Measurements from ENCODE around the gene KRTAP3-3. TPM values are rescaled to one million over a fixed set of nuclear protein-coding genes. Genes with fewer than 3 reads are reported as not detected.

KRTAP3-3 gene
- total RNA-seq, 2 experiments from 2014 or later, result not detected

DNA sequence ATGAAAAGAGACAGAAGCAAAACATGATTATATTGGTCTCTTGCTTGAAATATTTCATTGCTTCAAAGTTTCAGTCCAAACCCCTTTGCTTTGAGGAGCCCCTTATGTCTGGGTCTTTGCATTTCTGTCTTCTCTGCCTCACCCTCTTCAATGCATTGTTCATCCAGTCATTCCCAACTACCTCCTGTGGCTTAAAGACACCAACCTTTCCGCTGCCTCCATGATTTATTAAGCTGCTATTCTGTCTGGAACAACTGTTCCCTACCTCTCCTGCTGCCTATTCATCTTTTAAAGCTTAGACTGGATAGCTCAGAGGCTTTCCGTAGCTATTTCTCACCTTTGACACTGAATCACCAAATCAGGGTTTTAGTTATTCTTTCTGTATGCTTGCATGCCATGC, 3.4 kb upstream of the KRTAP3-3 start:
- POLR2A ChIA-PET, result no interaction called here
- Mint-ChIP-seq H3K4me1 (no peaks in the 10 kb centered on the region), H3K27ac (no peak overlapping the region), H3K9me3 (no peaks in the 10 kb centered on the region), H3K4me3 (no peak overlapping the region), H3K36me3 (ENCODE audit: low read depth) (no peaks in the 10 kb centered on the region), H3K27me3 (peaks cover 48% of the 10 kb centered on the region)
- DNase-seq, result no peak
- CTCF ChIA-PET, result interaction anchor here (0.9 kb wide), 1 partner anchor 552 kb away, joined by 3 read pairs; no protein-coding TSS in a partner anchor

DNA sequence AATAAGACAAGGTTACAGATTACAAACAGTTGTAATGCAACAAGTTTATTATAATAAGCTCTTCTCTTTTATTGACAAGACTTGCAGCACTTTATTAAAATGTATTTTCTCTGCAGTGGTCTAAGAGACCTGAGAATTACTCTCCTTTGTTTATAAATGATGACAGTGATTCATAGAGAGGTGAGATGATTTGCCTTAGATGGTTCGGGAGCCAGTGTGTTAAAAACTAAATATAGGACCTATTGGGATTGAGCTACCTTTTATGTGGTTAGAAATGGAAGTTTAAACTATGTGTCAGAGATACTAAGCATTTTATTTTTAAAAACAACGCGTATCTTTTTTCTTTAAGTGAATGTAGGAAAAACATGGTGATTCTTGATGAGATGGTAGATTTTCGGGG, 2.9 kb upstream of the KRTAP3-3 start:
- Mint-ChIP-seq H3K4me3 (no peak overlapping the region), H3K4me1 (no peaks in the 10 kb centered on the region), H3K36me3 (ENCODE audit: low read depth) (no peaks in the 10 kb centered on the region), H3K27me3 (peaks cover 52% of the 10 kb centered on the region), H3K9me3 (no peaks in the 10 kb centered on the region), H3K27ac (no peak overlapping the region)
- ChIA-PET CTCF (interaction anchor here (0.9 kb wide), 1 partner anchor 552 kb away, joined by 3 read pairs; no protein-coding TSS in a partner anchor), POLR2A (no interaction called here)
- no peak for DNase-seq

DNA sequence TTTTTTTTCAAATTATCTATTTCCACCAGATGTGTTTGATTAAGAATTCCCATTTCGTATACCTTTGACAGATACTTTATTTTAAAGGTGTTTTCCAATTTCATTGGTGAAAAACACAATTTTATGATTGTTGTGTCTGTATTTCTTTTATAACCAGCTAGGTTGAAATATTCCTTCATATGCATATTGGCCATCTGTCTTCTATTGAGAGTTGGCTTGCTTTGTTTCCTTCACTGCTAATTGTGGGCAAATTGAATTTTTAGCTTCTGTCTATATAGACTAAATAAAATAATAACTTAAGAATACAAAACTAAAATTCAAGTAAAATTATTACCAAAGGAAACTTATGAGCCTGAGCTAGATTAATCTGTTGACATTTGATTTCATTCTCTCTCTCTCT, 1.2 kb upstream of the KRTAP3-3 start:
- H3K4me1 Mint-ChIP-seq, result no peaks in the 10 kb centered on the region
- no peaks in the 10 kb centered on the region for H3K9me3 Mint-ChIP-seq
- no peaks in the 10 kb centered on the region for H3K36me3 Mint-ChIP-seq (ENCODE audit: low read depth)
- no peak overlapping the region for H3K4me3 Mint-ChIP-seq
- peaks cover 54% of the 10 kb centered on the region for H3K27me3 Mint-ChIP-seq
- CTCF ChIA-PET, result interaction anchor here (0.6 kb wide), 1 partner anchor 685 kb away, joined by 5 read pairs; no protein-coding TSS in a partner anchor
- no peak overlapping the region for H3K27ac Mint-ChIP-seq
- POLR2A ChIA-PET, result no interaction called here
- DNase-seq, result no peak

DNA sequence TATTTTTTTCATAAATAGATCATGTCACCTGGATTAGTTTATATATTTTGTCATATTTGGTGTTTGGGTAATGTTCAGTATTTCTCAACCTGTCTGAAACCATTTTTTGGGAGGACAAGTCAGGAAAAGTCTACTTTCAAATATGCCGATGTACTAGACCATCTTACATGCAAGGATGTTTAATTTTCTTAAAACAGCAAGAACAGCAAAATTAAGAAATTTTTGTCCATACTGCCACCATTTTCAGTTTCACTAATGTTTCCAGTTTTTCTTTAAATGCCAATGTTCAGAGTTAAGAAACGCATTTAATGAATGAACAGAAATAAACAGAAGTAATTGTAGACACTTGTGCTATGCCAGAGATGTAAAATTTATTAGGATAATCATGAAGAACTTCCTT, 880 bp downstream of the KRTAP3-3 start:
- CTCF ChIA-PET, result no interaction called here
- Mint-ChIP-seq H3K4me1 (no peaks in the 10 kb centered on the region), H3K9me3 (no peaks in the 10 kb centered on the region), H3K36me3 (ENCODE audit: low read depth) (no peaks in the 10 kb centered on the region), H3K27me3 (peaks cover 52% of the 10 kb centered on the region), H3K4me3 (no peak overlapping the region), H3K27ac (no peak overlapping the region)
- DNase-seq, result no peak
- POLR2A ChIA-PET, result no interaction called here

DNA sequence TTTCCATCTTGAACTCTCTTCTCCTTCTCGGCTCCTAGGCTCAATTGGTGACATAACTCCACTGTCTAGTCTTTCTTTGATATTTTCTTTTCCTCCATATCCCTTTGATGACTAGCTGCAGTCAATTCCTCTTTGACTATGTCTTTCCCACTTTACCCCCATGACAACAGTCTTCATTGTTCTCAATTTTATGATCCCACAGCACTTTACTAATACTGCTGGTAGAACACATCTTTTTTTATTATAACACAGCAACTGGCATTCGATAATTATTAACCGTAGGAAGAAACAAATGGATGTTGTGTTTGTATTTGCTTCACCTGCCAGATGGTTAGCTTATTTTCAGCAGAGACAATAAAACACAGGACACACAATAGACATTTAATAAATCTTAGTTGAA, 1.3 kb downstream of the KRTAP3-3 start:
- no peaks in the 10 kb centered on the region for H3K4me1 Mint-ChIP-seq
- POLR2A ChIA-PET, result no interaction called here
- H3K27me3 Mint-ChIP-seq, result peaks cover 49% of the 10 kb centered on the region
- H3K36me3 Mint-ChIP-seq (ENCODE audit: low read depth), result no peaks in the 10 kb centered on the region
- no peak for DNase-seq
- no peak overlapping the region for H3K27ac Mint-ChIP-seq
- no peak overlapping the region for H3K4me3 Mint-ChIP-seq
- no peaks in the 10 kb centered on the region for H3K9me3 Mint-ChIP-seq
- CTCF ChIA-PET, result no interaction called here

DNA sequence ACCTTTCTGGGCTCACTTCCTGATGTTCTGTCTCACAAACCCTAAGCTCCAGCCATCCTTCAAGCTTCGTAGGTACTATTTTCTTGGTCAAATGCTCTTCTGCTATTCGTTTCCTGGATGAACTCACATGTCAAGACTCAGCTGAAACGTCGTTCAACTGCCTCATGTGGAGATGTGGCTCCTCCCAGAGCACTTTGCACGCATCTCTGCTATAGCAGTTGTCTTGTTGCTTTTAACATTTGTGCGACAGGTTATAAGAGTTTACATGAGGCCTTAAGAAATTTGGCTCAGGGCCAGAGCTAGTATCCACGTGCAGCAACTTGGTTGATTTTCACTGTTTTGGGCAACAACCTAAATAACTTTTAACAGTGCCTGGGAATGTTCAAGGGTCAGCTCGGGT, 7.0 kb downstream of the KRTAP3-3 start:
- Mint-ChIP-seq H3K4me3 (no peak overlapping the region), H3K27ac (no peak overlapping the region), H3K27me3 (peaks cover 31% of the 10 kb centered on the region), H3K9me3 (no peaks in the 10 kb centered on the region), H3K4me1 (no peaks in the 10 kb centered on the region), H3K36me3 (ENCODE audit: low read depth) (no peaks in the 10 kb centered on the region)
- DNase-seq, result no peak
- CTCF ChIA-PET, result no interaction called here
- POLR2A ChIA-PET, result no interaction called here

DNA sequence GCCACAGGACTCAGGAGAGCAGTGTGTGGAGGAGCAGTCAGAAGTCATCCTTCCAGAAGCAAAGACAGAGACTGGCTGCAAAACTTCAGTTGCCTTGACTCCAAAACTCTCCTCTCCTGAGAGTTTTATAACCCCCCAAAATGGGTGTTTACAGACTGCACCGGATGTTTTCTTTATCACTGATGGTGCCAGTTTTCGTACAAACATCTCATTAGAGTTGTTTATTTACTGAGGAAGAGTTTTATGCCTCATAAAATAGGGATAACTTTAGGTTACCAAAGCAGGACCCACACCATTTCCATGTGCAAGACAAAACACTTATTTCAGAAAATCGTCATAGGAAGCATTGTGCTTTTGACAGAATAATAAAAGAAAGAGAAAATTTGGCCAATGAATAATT, 9.7 kb downstream of the KRTAP3-3 start, which contains the start of gene KRT40:
TSS of gene KRT40 (minus strand) at position 101 of the 400 bp plus-strand sequence. CDS start at position 48, 53 bp downstream.
- ChIA-PET POLR2A (interaction anchor here (0.7 kb wide), 1 partner anchor 22 kb away, joined by 7 read pairs; no protein-coding TSS in a partner anchor), CTCF (interaction anchor here (0.7 kb wide), 1 partner anchor 29 kb away, joined by 3 read pairs; no protein-coding TSS in a partner anchor)
- no peak within 1 kb of the TSS for H3K27ac Mint-ChIP-seq
- no peaks in the 10 kb centered on the region for H3K36me3 Mint-ChIP-seq (ENCODE audit: low read depth)
- no peaks in the 10 kb centered on the region for H3K4me1 Mint-ChIP-seq
- no peak for DNase-seq
- no peak within 1 kb of the TSS for H3K4me3 Mint-ChIP-seq
- H3K9me3 Mint-ChIP-seq, result no peaks in the 10 kb centered on the region
- H3K27me3 Mint-ChIP-seq, result peaks cover 17% of the 10 kb centered on the region

DNA sequence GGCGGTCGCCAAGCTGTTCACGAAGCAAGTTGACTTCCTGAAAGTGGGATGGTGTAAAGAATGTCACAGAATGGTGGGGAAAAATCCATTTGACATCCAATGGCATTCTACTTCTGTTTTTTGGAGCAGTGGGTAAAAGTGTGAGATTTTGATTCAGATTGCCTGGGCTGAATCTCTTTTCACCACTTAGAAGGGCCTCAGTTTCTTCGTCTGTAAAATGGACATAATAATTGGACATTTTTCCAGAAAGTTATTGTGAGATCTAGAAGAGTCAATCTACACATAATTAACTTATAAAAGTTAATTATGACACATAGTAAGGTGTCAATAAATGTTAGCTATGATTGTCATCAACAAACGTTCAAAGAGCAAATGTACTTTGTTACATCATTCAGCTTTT, 12.8 kb downstream of the KRTAP3-3 start:
- Mint-ChIP-seq H3K36me3 (ENCODE audit: low read depth) (no peaks in the 10 kb centered on the region), H3K9me3 (no peaks in the 10 kb centered on the region), H3K4me1 (no peaks in the 10 kb centered on the region), H3K4me3 (no peak overlapping the region), H3K27ac (no peak overlapping the region), H3K27me3 (peaks cover 14% of the 10 kb centered on the region)
- CTCF ChIA-PET, result interaction anchor here (0.7 to 1.2 kb wide), 2 partner anchors 9 to 194 kb away, joined by 3 read pairs; no protein-coding TSS in a partner anchor
- POLR2A ChIA-PET, result no interaction called here
- no peak for DNase-seq

DNA sequence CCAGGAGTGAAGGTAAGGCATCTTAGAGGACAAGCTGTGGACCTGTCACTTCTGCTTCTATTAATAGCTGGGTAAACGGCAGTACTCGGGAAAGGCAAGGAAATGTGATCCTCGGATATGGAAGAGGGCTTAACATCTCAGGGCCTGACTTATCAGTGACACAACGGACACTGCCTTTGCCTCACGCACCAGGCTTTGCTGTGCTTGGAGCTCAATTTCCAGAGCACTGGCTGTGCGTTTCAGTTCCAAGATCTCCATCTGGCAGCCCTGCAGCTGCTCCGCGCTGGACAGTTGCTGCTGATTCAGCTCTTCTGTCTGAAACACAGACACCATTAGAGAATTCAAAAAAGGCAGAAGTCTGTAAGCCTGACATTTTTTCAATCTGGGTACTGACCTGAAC, 13.4 kb downstream of the KRTAP3-3 start:
- no peak for DNase-seq
- Mint-ChIP-seq H3K4me1 (no peaks in the 10 kb centered on the region), H3K4me3 (no peak overlapping the region), H3K27me3 (peaks cover 14% of the 10 kb centered on the region), H3K36me3 (ENCODE audit: low read depth) (no peaks in the 10 kb centered on the region), H3K9me3 (no peaks in the 10 kb centered on the region), H3K27ac (no peak overlapping the region)
- ChIA-PET POLR2A (no interaction called here), CTCF (interaction anchor here (0.7 to 1.2 kb wide), 2 partner anchors 8 to 193 kb away, joined by 3 read pairs; no protein-coding TSS in a partner anchor)

DNA sequence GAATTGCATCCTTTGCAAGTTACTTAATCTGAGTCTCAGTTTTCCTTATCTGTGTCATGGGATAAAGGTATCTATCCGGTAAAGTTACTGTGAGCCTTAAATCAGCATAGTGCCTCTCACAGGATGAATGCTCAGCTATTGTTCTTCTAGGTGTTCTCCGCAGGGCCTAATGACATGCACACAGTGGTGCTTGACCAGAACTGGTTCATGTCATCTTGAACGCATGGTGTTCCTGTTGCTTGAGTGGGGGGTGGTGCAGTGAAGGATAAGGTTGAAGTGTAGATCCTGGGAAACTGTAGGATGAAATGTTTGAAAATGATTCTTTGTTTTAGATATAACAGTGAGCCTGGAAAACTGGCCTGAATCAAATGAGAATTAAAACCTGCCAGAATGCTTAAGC, 13.8 kb downstream of the KRTAP3-3 start:
- Mint-ChIP-seq H3K4me1 (no peaks in the 10 kb centered on the region), H3K27ac (no peak overlapping the region), H3K27me3 (peaks cover 14% of the 10 kb centered on the region), H3K36me3 (ENCODE audit: low read depth) (no peaks in the 10 kb centered on the region), H3K4me3 (no peak overlapping the region), H3K9me3 (no peaks in the 10 kb centered on the region)
- ChIA-PET CTCF (interaction anchor here (1.2 kb wide), 1 partner anchor 8 kb away, joined by 3 read pairs; no protein-coding TSS in a partner anchor), POLR2A (no interaction called here)
- no peak for DNase-seq

DNA sequence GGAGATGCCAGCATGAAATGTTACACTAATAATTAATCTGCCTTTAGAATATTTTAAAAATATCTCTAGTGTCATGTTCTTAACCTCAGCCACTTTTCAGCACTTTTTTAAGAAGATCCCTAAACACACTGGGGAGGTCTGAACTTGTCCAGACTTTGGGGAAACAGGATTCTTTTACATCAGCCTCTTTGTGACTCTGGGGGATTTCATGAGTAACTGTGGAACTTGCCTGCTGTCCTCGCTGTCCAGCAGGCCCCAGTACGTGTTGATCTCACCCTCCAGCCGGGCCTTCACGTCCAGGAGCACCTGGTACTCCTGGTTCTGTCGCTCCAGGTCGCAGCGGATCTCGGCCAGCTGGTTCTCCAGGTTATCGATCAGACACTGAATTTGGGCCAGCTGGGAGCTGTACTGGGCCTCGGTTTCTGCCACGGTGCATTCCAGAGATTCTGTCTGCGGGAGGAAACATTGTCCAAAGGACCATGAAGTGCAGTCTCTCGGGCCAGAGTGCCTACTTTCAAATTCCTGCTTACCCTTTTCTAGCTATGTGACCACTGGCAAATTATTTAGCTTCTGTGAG, 15.3 kb downstream of the KRTAP3-3 start:
- H3K27me3 Mint-ChIP-seq, result peaks cover 7% of the 10 kb centered on the region
- POLR2A ChIA-PET, result no interaction called here
- H3K27ac Mint-ChIP-seq, result no peak overlapping the region
- no peak overlapping the region for H3K4me3 Mint-ChIP-seq
- H3K36me3 Mint-ChIP-seq (ENCODE audit: low read depth), result no peaks in the 10 kb centered on the region
- H3K9me3 Mint-ChIP-seq, result no peaks in the 10 kb centered on the region
- no peaks in the 10 kb centered on the region for H3K4me1 Mint-ChIP-seq
- no peak for DNase-seq
- CTCF ChIA-PET, result interaction anchor here (1.3 kb wide), 1 partner anchor 17 kb away, joined by 3 read pairs; no protein-coding TSS in a partner anchor

DNA sequence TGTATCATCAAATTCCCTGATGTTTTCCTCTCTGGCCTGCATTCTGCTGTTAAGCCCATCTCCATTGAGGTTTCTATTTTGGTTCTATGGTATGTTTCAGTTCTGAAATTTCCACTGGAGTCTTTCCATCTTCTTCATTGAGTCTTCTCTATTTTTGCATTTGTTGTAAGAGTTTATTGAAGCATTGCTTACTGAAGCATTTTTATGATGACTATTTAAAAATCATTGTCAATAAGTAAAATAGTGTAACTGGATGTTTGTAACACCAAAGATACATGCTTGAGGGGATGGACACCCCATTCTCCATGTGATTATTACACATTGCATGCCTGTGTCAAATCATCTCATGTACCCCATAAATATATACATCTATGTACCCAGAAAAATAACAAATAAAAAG, 18.4 kb downstream of the KRTAP3-3 start:
- ChIA-PET POLR2A (no interaction called here), CTCF (no interaction called here)
- Mint-ChIP-seq H3K4me3 (no peak overlapping the region), H3K4me1 (no peaks in the 10 kb centered on the region), H3K27me3 (peaks cover 12% of the 10 kb centered on the region), H3K27ac (no peak overlapping the region), H3K9me3 (no peaks in the 10 kb centered on the region), H3K36me3 (ENCODE audit: low read depth) (no peaks in the 10 kb centered on the region)
- DNase-seq, result no peak

DNA sequence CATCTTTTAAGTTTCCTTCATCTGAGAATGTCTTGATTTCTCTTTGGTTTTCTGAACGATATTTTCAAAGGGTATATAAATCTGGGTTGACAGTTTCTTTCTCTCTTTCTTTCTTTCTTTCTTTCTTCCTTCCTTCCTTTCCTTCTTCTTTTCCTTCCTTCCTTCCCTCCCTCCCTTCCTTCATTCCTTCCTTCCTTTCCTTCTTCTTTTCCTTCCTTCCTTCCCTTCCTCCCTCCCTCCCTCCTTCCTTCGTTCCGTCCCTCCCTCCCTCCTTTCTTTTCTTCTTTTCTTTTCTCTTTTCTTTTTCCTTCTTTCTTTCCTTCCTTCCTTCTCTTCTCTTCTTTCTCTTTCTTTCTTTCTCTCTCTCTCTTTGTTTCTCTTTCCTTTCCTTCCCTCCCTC, 19.6 kb downstream of the KRTAP3-3 start:
- no peaks in the 10 kb centered on the region for H3K36me3 Mint-ChIP-seq (ENCODE audit: low read depth)
- ChIA-PET POLR2A (no interaction called here), CTCF (interaction anchor here (0.6 kb wide), 1 partner anchor 1526 kb away, joined by 3 read pairs; no protein-coding TSS in a partner anchor)
- no peaks in the 10 kb centered on the region for H3K9me3 Mint-ChIP-seq
- no peak overlapping the region for H3K27ac Mint-ChIP-seq
- H3K27me3 Mint-ChIP-seq, result peaks cover 13% of the 10 kb centered on the region
- H3K4me1 Mint-ChIP-seq, result no peaks in the 10 kb centered on the region
- H3K4me3 Mint-ChIP-seq, result no peak overlapping the region
- DNase-seq, result no peak

DNA sequence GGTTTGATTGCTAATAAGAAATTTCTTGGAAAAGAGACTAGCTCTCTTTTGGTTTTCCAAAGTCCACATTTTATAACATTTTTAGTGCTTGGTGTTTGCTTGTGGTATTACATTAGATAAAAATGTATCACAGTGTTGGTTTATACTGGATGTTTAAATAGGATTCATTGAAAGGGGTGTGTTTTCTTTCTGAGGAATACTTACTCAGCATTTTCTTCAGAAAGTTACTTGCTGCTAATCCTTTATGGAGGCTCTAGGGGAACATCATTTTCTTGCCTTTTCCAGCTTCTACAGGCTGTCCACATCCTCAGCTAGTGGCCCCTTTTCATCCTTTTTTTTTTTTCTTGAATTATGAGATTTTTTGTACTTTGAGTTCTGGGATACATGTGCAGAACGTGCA, 26.4 kb downstream of the KRTAP3-3 start:
- H3K27ac Mint-ChIP-seq, result no peak overlapping the region
- DNase-seq, result no peak
- H3K27me3 Mint-ChIP-seq, result peaks cover 25% of the 10 kb centered on the region
- CTCF ChIA-PET, result no interaction called here
- H3K4me1 Mint-ChIP-seq, result no peaks in the 10 kb centered on the region
- POLR2A ChIA-PET, result no interaction called here
- H3K36me3 Mint-ChIP-seq (ENCODE audit: low read depth), result no peaks in the 10 kb centered on the region
- H3K4me3 Mint-ChIP-seq, result no peak overlapping the region
- H3K9me3 Mint-ChIP-seq, result no peaks in the 10 kb centered on the region

Measured in activated CD4-positive, alpha-beta T cell treated with anti-CD3 and anti-CD28 coated beads, Interleukin-2, amount 10 ng/mL, durations not matched to agents 7 days and 5 days (primary cell).